K562 (cell line): Measurements from ENCODE around the gene TRIM47. TPM values are rescaled to one million over a fixed set of nuclear protein-coding genes. Genes with fewer than 3 reads are reported as not detected.

Experiments
- ATAC-seq: fragments of 200-7000 bp; cut with Tn5 transposase; 3 replicates; pipeline ENCODE4 v1.9.1; 2020; ENCODE audit warnings: moderate library complexity
- BruUV-seq: library from RNA; stranded (reverse); fragments of 400-500 nt; replicated peaks from 2 replicates; lab custom pipeline; 2021; lab: Mats Ljungman, UMichigan
- CTCF ChIA-PET: fragments of 300-600 bp; formaldehyde crosslinking; extraction: SDS; loops from one replicate; lab custom pipeline; 2021; ENCODE audit warnings: low intra/inter-chr PET ratio; lab: Yijun Ruan, JAX
- POLR2A ChIA-PET: fragments of 300-600, 350-650 bp; sonication (Branson Sonifier 250); formaldehyde crosslinking; extraction: SDS; loops from one replicate; lab custom pipeline; 2021; ENCODE audit warnings: antibody characterized with exemption, inconsistent platforms; lab: Yijun Ruan, JAX
- DNase-seq, 4 experiments: peaks; one replicate each; pipeline versions ENCODE4 v3.0.0 to v3.0.0-alpha.2; 2011 to 2018; ENCODE audit warnings: low spot score in 3 of 4, mixed read lengths in 3 of 4; ENCODE audit errors: extremely low read depth in 1 of 4
- FAIRE-seq: peaks from 2 replicates; lab custom pipeline; 2011; peaks lifted over from hg19 to GRCh38; lab: Jason Lieb, UNC
- H2AFZ ChIP-seq: 2 replicates; pipeline ENCODE4 v1.6.0; 2011; ENCODE audit warnings: low read depth, low read length, control low read depth, inconsistent platforms
- H3K27ac ChIP-seq: fragments of 200-600 bp; 3 replicates; pipeline ENCODE4 v1.8.0; 2011; ENCODE audit warnings: low read depth, mild to moderate bottlenecking, control low read depth, inconsistent platforms, low read length, moderate library complexity, mixed read lengths; ENCODE audit errors: extremely low read depth
- H3K27me3 ChIP-seq, 2 experiments: fragments of 300-600 bp in 1 of 2; 2 replicates in 1 of 2; 3 replicates in 1 of 2; pipeline versions ENCODE4 v1.6.0 to v1.8.0; 2011; ENCODE audit warnings: inconsistent platforms in 2 of 2, low read length in 2 of 2, mild to moderate bottlenecking in 1 of 2, mixed read lengths in 1 of 2, moderate library complexity in 1 of 2; ENCODE audit not compliant: control insufficient read depth in 2 of 2, insufficient read depth in 2 of 2
- H3K36me3 ChIP-seq: fragments of 300-600 bp; 3 replicates; pipeline ENCODE4 v1.8.0; 2011; ENCODE audit warnings: mild to moderate bottlenecking, low read length, inconsistent platforms; ENCODE audit not compliant: control insufficient read depth, insufficient read depth
- H3K4me1 ChIP-seq, 2 experiments: fragments of 200-600 bp in 1 of 2; replicated peaks in 1 of 2; 2 replicates in 1 of 2; 3 replicates in 1 of 2; pipeline versions ENCODE4 v1.5.1 to v1.8.0; 2011; ENCODE audit warnings: inconsistent platforms in 2 of 2, low read length in 2 of 2, mild to moderate bottlenecking in 1 of 2, mixed read lengths in 1 of 2, moderate library complexity in 1 of 2; ENCODE audit not compliant: control insufficient read depth in 2 of 2, insufficient read depth in 2 of 2
- H3K4me2 ChIP-seq: 2 replicates; pipeline ENCODE4 v1.6.1; 2011; ENCODE audit warnings: low read length, control low read depth, inconsistent platforms, mixed read lengths; ENCODE audit not compliant: insufficient read depth
- H3K4me3 ChIP-seq: fragments of 200-600 bp; sonication (generic), shearing (Covaris generic); 2 replicates; pipeline ENCODE4 v1.5.1; 2016; ENCODE audit warnings: control low read depth, inconsistent platforms
- H3K79me2 ChIP-seq: fragments of 200-600 bp; 3 replicates; pipeline ENCODE4 v1.8.0; 2011; ENCODE audit warnings: low read length, inconsistent platforms; ENCODE audit not compliant: control insufficient read depth, insufficient read depth
- H3K9ac ChIP-seq, 2 experiments: 2 replicates each; pipeline versions ENCODE4 v1.6.0 to v1.6.1; 2011; ENCODE audit warnings: low read depth in 2 of 2, low read length in 2 of 2, control low read depth in 1 of 2, inconsistent platforms in 1 of 2, mild to moderate bottlenecking in 1 of 2, mixed read lengths in 1 of 2; ENCODE audit not compliant: insufficient read depth in 1 of 2
- H3K9me1 ChIP-seq: one replicate; pipeline ENCODE4 v1.6.0; 2011; ENCODE audit warnings: inconsistent platforms, mild to moderate bottlenecking, low read length, moderate library complexity; ENCODE audit not compliant: control insufficient read depth, insufficient read depth
- H3K9me3 ChIP-seq: replicated peaks from 2 replicates; pipeline ENCODE4 v1.5.1; 2011; ENCODE audit warnings: low read depth, low read length, inconsistent platforms; ENCODE audit not compliant: control insufficient read depth, insufficient read depth
- H4K20me1 ChIP-seq: replicated peaks from 2 replicates; pipeline ENCODE4 v1.6.1; 2011; ENCODE audit warnings: low read length, inconsistent platforms, mixed read lengths; ENCODE audit not compliant: control insufficient read depth, insufficient read depth
- PHF20 ChIP-seq: fragments of 450-650 bp; IDR thresholded peaks from 2 replicates; pipeline ENCODE4 v1.6.1; 2018; ENCODE audit not compliant: partially characterized antibody
- POLR2AphosphoS5 ChIP-seq: IDR thresholded peaks from 2 replicates; pipeline ENCODE4 v1.6.1; 2011; ENCODE audit warnings: mild to moderate bottlenecking, low read depth, low read length, moderate library complexity; ENCODE audit not compliant: control insufficient read depth, insufficient read depth
- SRSF1 ChIP-seq: fragments of 200-400 bp; formaldehyde crosslinking; IDR thresholded peaks from 2 replicates; pipeline ENCODE4 v1.6.1; 2017; ENCODE audit warnings: mild to moderate bottlenecking, low read depth, low read length, moderate library complexity
- ZBTB7A ChIP-seq: IDR thresholded peaks from 2 replicates; pipeline ENCODE4 v1.6.1; 2011; ENCODE audit warnings: low read depth, mild to moderate bottlenecking, low read length, moderate library complexity, borderline replicate concordance; ENCODE audit not compliant: control insufficient read depth
- ZC3H4 ChIP-seq: sonication (generic); formaldehyde crosslinking; IDR thresholded peaks from 2 replicates; pipeline ENCODE4 v1.9.0; 2021; ENCODE audit warnings: missing genetic modification reagents, borderline replicate concordance
- WGBS: fragments of 100-300 bp; shearing (Covaris generic); methylation state at CpG from one replicate; pipeline ENCODE4 v1.1.6; 2016; ENCODE audit warnings: low coverage, mixed read lengths; ENCODE audit not compliant: insufficient coverage; ENCODE audit errors: missing lambda C conversion rate; 5-methylcytosine and 5-hydroxymethylcytosine counted together
- in situ Hi-C: fragments of 300-500 bp; cut with MboI; formaldehyde crosslinking; loops from 4 replicates; pipeline ENCODE4 v1.15.0; 2018; ENCODE audit warnings: inconsistent platforms, mixed read lengths
- intact Hi-C: fragments of 100-400 bp; cut with micrococcal nuclease; formaldehyde crosslinking; loops from 2 replicates; pipeline ENCODE4 v1.14.2; 2022
- polyA plus RNA-seq, 8 experiments: library from polyadenylated mRNA; depleted of rRNA in 4 of 8; stranded (reverse) in 5 of 8; unstranded in 3 of 8; fragments of >200 nt; fragmentation: Nextera tagmentation in 2 of 8; fragmentation: Illumina TruSeq in 1 of 8; extraction: Ambion mirVana in 2 of 8; extraction: Trizol in 1 of 8; gene quantifications; 2 replicates each; pipeline versions ENCODE4 v1.2.1 to v1.2.3, GENCODE V29; 2011 to 2014; ENCODE audit warnings: inconsistent platforms in 1 of 8, missing spikeins in 1 of 8
- total RNA-seq, 7 experiments: library from RNA; depleted of rRNA in 6 of 7; stranded (reverse); fragments of >200 nt in 6 of 7; fragmentation: Illumina TruSeq in 2 of 7; extraction: Trizol in 2 of 7; gene quantifications; 2 replicates each; pipeline versions ENCODE4 v1.2.1 to v1.2.3, GENCODE V29; 2011 to 2021; ENCODE audit warnings: low replicate concordance in 1 of 7
- TF ChIP-seq, protein P1 (sequence below): sonication (generic); formaldehyde crosslinking; IDR thresholded peaks from 2 replicates; pipeline ENCODE4 v1.8.1; 2023; ENCODE audit warnings: mild to moderate bottlenecking, missing genetic modification reagents
- TF ChIP-seq, protein P2 (sequence below): sonication (generic); formaldehyde crosslinking; IDR thresholded peaks from 2 replicates; pipeline ENCODE4 v1.8.1; 2022; ENCODE audit warnings: missing genetic modification reagents
- TF ChIP-seq, protein P3 (sequence below): sonication (generic); formaldehyde crosslinking; IDR thresholded peaks from 2 replicates; pipeline ENCODE4 v1.8.0; 2022; ENCODE audit warnings: mild to moderate bottlenecking, low read depth, missing genetic modification reagents
- TF ChIP-seq, protein P4 (sequence below), 3 experiments: fragments of 200-800 bp in 1 of 3; sonication (Bioruptor generic) in 1 of 3; sonication (generic) in 1 of 3; formaldehyde crosslinking in 1 of 3; IDR thresholded peaks; 2 replicates each; pipeline versions ENCODE4 v1.6.1 to v1.8.0; 2016 to 2022; ENCODE audit warnings: mild to moderate bottlenecking in 2 of 3, missing compliant biosample characterization in 2 of 3, missing genetic modification characterization in 2 of 3, missing genetic modification reagents in 1 of 3

Gene TRIM47
- total and polyA plus RNA-seq, 9 of the 15 experiments (the other 6 are each of a cell fraction or from before 2014, with no cell fraction given), result 0.56 to 6.1 (median 3.2) TPM

DNA sequence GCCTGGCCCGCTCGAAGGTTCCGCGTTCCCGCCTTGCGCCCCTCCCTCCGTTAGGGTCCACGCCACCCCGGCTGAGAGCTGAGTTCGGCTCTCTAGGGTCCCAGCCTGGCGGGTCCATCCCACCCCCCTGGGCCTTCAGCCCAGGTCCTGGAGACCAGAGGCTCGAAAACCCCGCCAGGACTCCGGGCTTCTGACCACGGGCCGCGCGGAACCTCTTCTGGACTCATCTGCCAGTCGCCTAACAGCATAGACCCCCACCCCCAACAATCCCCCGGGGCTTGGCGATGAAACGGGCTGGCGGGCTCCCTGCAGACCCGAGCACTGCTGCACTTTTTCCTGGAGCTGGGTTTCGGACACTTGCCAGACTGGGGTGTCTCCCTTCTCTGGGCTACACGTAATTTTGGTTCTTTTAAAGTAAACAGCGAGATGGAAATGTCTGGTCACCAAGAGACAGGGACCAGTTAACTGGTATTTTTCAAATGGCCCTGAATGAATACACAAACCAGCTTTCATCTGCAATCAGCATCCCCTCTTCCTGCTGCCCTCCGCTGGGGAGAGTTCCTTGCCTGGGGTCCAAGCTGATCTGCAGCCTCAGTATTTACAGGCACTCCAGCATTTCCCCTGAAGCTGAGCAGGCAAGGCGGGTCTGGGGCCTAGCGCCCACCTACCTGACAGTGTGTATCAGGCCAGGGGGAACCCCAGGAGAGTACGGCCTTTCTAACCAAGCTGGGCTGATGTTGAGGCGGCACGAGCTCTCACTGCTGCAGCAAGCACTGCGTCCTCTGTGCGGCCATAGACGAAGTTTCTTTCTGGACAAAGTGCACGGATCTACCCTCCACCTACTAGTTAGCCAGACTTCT is 19.0 kb upstream of the TRIM47 start:
- H3K4me1 ChIP-seq, result peaks cover 13 to 78% of the 10 kb centered on the region in 2 experiments; a peak in 4 of 5 replicates
- ChIA-PET CTCF (interaction anchor here (1.9 kb wide), 1 partner anchor 42 kb away, joined by 16 read pairs; the partner anchor contains the start of gene WBP2), POLR2A (interaction anchor here (0.6 to 15.9 kb wide), 14 partner anchors 13 to 658 kb away, joined by 3 to 169 read pairs (median 4); partner anchors contain the start of genes ACOX1, TEN1, TRIM47 and UNC13D)
- H3K79me2 ChIP-seq, result peaks cover 32% of the 10 kb centered on the region
- 73% methylated on average over 23 of the region's 37 CpGs for WGBS
- peak overlapping the region; percentile 96 for H3K27ac ChIP-seq
- DNase-seq (no peak), ATAC-seq (no peak), FAIRE-seq (peak; percentile 67)
- TF ChIP-seq POLR2AphosphoS5 (peak; percentile 13; the same call in 1 of the 2 replicates), PHF20 (peak; percentile 15), SRSF1 (0 out of 2 replicates have a peak, but pooled peaks have one; percentile 30), ZBTB7A (peak; percentile 7; the same call in 1 of the 2 replicates), ZC3H4 (no peak)
- TF ChIP-seq, protein P1, sequence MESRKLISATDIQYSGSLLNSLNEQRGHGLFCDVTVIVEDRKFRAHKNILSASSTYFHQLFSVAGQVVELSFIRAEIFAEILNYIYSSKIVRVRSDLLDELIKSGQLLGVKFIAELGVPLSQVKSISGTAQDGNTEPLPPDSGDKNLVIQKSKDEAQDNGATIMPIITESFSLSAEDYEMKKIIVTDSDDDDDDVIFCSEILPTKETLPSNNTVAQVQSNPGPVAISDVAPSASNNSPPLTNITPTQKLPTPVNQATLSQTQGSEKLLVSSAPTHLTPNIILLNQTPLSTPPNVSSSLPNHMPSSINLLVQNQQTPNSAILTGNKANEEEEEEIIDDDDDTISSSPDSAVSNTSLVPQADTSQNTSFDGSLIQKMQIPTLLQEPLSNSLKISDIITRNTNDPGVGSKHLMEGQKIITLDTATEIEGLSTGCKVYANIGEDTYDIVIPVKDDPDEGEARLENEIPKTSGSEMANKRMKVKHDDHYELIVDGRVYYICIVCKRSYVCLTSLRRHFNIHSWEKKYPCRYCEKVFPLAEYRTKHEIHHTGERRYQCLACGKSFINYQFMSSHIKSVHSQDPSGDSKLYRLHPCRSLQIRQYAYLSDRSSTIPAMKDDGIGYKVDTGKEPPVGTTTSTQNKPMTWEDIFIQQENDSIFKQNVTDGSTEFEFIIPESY (CRISPR knock-in tag), result peak; percentile 54
- TF ChIP-seq, protein P2, sequence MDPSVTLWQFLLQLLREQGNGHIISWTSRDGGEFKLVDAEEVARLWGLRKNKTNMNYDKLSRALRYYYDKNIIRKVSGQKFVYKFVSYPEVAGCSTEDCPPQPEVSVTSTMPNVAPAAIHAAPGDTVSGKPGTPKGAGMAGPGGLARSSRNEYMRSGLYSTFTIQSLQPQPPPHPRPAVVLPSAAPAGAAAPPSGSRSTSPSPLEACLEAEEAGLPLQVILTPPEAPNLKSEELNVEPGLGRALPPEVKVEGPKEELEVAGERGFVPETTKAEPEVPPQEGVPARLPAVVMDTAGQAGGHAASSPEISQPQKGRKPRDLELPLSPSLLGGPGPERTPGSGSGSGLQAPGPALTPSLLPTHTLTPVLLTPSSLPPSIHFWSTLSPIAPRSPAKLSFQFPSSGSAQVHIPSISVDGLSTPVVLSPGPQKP (CRISPR knock-in tag), result 0 out of 2 replicates have a peak, but pooled peaks have one; percentile 42
- TF ChIP-seq, protein P3, sequence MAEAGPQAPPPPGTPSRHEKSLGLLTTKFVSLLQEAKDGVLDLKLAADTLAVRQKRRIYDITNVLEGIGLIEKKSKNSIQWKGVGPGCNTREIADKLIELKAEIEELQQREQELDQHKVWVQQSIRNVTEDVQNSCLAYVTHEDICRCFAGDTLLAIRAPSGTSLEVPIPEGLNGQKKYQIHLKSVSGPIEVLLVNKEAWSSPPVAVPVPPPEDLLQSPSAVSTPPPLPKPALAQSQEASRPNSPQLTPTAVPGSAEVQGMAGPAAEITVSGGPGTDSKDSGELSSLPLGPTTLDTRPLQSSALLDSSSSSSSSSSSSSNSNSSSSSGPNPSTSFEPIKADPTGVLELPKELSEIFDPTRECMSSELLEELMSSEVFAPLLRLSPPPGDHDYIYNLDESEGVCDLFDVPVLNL, result no peak
- TF ChIP-seq, protein P4, sequence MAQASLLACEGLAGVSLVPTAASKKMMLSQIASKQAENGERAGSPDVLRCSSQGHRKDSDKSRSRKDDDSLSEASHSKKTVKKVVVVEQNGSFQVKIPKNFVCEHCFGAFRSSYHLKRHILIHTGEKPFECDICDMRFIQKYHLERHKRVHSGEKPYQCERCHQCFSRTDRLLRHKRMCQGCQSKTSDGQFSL (CRISPR knock-in tag; IDR thresholded peaks at IDR 0.05), result 0 out of 2 replicates have a peak, but pooled peaks have one; percentile 50
- TF ChIP-seq, protein P4 (tag; IDR thresholded peaks at IDR 0.05), result no peak
- peak overlapping the region; percentile 82 to 100; a peak in 3 of 4 replicates for H3K9ac ChIP-seq
- H3K9me1 ChIP-seq, result peaks cover 4% of the 10 kb centered on the region
- no peaks in the 10 kb centered on the region for H4K20me1 ChIP-seq
- no peaks in the 10 kb centered on the region for H3K27me3 ChIP-seq
- H3K4me3 ChIP-seq, result peak overlapping the region; percentile 93
- peaks cover 57% of the 10 kb centered on the region; the same call in 2 of the 3 replicates for H3K36me3 ChIP-seq
- H2AFZ ChIP-seq, result peak overlapping the region; percentile 70; the same call in 1 of the 2 replicates
- TSS peak; percentile 89 for BruUV-seq
- no peaks in the 10 kb centered on the region for H3K9me3 ChIP-seq
- intact Hi-C loops, result loop anchor here (2.0 kb wide), 1 partner anchor 43 kb away; the partner anchor contains the start of gene WBP2
- H3K4me2 ChIP-seq, result peak overlapping the region; percentile 85
- in situ Hi-C loops, result no loop called here
